ENCODE measurements around the gene CTIF.

- no peak for TF ChIP-seq CTCF (IDR thresholded peaks at IDR 0.05; ENCODE audit: low read depth, low read length, missing input control)
- no peak for TF ChIP-seq GABPA (IDR thresholded peaks at IDR 0.05 in 1 of 2, conservative IDR thresholded peaks at IDR 0.05 in 1 of 2)
- TF ChIP-seq, protein P1, sequence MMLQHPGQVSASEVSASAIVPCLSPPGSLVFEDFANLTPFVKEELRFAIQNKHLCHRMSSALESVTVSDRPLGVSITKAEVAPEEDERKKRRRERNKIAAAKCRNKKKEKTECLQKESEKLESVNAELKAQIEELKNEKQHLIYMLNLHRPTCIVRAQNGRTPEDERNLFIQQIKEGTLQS (IDR thresholded peaks at IDR 0.05) = no peak
- TF ChIP-seq, protein P2, sequence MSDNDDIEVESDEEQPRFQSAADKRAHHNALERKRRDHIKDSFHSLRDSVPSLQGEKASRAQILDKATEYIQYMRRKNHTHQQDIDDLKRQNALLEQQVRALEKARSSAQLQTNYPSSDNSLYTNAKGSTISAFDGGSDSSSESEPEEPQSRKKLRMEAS (IDR thresholded peaks at IDR 0.05) = no peak
- no peak for TF ChIP-seq HNF4G (IDR thresholded peaks at IDR 0.05)
- TF ChIP-seq, protein P3, sequence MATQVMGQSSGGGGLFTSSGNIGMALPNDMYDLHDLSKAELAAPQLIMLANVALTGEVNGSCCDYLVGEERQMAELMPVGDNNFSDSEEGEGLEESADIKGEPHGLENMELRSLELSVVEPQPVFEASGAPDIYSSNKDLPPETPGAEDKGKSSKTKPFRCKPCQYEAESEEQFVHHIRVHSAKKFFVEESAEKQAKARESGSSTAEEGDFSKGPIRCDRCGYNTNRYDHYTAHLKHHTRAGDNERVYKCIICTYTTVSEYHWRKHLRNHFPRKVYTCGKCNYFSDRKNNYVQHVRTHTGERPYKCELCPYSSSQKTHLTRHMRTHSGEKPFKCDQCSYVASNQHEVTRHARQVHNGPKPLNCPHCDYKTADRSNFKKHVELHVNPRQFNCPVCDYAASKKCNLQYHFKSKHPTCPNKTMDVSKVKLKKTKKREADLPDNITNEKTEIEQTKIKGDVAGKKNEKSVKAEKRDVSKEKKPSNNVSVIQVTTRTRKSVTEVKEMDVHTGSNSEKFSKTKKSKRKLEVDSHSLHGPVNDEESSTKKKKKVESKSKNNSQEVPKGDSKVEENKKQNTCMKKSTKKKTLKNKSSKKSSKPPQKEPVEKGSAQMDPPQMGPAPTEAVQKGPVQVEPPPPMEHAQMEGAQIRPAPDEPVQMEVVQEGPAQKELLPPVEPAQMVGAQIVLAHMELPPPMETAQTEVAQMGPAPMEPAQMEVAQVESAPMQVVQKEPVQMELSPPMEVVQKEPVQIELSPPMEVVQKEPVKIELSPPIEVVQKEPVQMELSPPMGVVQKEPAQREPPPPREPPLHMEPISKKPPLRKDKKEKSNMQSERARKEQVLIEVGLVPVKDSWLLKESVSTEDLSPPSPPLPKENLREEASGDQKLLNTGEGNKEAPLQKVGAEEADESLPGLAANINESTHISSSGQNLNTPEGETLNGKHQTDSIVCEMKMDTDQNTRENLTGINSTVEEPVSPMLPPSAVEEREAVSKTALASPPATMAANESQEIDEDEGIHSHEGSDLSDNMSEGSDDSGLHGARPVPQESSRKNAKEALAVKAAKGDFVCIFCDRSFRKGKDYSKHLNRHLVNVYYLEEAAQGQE (IDR thresholded peaks at IDR 0.05) = no peak
- no peak for TF ChIP-seq SP1 (IDR thresholded peaks at IDR 0.05)
- TF ChIP-seq TAF1 (conservative IDR thresholded peaks at IDR 0.05) = no peak
- no peak for TF ChIP-seq RAD21 (IDR thresholded peaks at IDR 0.05)
- TF ChIP-seq, protein P4, sequence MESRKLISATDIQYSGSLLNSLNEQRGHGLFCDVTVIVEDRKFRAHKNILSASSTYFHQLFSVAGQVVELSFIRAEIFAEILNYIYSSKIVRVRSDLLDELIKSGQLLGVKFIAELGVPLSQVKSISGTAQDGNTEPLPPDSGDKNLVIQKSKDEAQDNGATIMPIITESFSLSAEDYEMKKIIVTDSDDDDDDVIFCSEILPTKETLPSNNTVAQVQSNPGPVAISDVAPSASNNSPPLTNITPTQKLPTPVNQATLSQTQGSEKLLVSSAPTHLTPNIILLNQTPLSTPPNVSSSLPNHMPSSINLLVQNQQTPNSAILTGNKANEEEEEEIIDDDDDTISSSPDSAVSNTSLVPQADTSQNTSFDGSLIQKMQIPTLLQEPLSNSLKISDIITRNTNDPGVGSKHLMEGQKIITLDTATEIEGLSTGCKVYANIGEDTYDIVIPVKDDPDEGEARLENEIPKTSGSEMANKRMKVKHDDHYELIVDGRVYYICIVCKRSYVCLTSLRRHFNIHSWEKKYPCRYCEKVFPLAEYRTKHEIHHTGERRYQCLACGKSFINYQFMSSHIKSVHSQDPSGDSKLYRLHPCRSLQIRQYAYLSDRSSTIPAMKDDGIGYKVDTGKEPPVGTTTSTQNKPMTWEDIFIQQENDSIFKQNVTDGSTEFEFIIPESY (IDR thresholded peaks at IDR 0.05) = no peak
- TF ChIP-seq RXRA (IDR thresholded peaks at IDR 0.05) = no peak
- no peak for TF ChIP-seq FOXA1 (IDR thresholded peaks at IDR 0.05)
- no peak for TF ChIP-seq EGR1 (IDR thresholded peaks at IDR 0.05; ENCODE audit: low read depth in 2 of 2)
These were observed 224.2 kb downstream of the CTIF start for GRCh38 chr18:48762836-48763718.

All from liver (tissue), 3 donors.